GM12864 (cell line): ENCODE data around the gene NMNAT2.
"Not testable (repeated sequence)": the region's sequence is repeated elsewhere in the genome, so short reads cannot be mapped to it uniquely, and the experiment has no call there.

Source experiments
- DNase-seq: peaks from one replicate; pipeline ENCODE4 v3.0.0-alpha.2; 2011; ENCODE audit warnings: low read depth
- H3K4me3 ChIP-seq: 2 replicates; pipeline ENCODE4 v1.5.1; 2011; ENCODE audit warnings: mild to moderate bottlenecking, low read depth, low read length, control low read depth
- TF ChIP-seq, protein P1 (sequence below): IDR thresholded peaks from 2 replicates; pipeline ENCODE4 v1.5.1; 2011; ENCODE audit warnings: low read depth, mild to moderate bottlenecking, moderate library complexity, low read length, control low read depth, inconsistent platforms; ENCODE audit errors: missing control alignments

NMNAT2 gene

DNA sequence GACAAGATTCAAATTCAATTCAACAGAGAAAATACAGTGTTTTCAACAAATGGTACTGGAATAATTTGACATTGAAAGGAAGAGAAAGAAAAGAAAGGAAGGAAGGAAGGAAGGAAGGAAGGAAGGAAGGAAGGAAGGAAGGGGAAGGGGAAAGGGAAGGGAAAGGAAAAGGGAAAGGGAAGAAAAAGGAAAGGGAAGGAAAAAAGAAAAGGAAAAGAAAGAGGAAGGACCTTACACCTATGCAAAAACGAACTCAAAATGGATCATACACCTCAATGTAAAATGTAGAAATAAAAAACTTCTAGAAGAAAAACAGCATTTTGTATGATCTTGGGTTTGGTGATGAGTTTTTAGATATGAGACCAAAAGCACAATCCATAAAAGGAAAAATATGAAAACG lies 19.9 kb upstream of the NMNAT2 start:
- no peak for DNase-seq
- TF ChIP-seq, protein P1, sequence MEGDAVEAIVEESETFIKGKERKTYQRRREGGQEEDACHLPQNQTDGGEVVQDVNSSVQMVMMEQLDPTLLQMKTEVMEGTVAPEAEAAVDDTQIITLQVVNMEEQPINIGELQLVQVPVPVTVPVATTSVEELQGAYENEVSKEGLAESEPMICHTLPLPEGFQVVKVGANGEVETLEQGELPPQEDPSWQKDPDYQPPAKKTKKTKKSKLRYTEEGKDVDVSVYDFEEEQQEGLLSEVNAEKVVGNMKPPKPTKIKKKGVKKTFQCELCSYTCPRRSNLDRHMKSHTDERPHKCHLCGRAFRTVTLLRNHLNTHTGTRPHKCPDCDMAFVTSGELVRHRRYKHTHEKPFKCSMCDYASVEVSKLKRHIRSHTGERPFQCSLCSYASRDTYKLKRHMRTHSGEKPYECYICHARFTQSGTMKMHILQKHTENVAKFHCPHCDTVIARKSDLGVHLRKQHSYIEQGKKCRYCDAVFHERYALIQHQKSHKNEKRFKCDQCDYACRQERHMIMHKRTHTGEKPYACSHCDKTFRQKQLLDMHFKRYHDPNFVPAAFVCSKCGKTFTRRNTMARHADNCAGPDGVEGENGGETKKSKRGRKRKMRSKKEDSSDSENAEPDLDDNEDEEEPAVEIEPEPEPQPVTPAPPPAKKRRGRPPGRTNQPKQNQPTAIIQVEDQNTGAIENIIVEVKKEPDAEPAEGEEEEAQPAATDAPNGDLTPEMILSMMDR, result no peak
- H3K4me3 ChIP-seq, result no peak overlapping the region

GRCh38 chr1:183435497-183435896 lies 17.3 kb upstream of the NMNAT2 start:
- H3K4me3 ChIP-seq, result no peak overlapping the region
- TF ChIP-seq, protein P1, result no peak
- DNase-seq, result no peak

GRCh38 chr1:183433703-183434102 lies 15.5 kb upstream of the NMNAT2 start:
- TF ChIP-seq, protein P1, result no peak
- no peak overlapping the region for H3K4me3 ChIP-seq
- no peak for DNase-seq

- H3K4me3 ChIP-seq, result no peak overlapping the region
- no peak for DNase-seq
- TF ChIP-seq, protein P1, result no peak
These were observed 14.3 kb upstream of the NMNAT2 start for GRCh38 chr1:183432548-183432875.

- DNase-seq, result no peak
- H3K4me3 ChIP-seq, result no peak overlapping the region
- TF ChIP-seq, protein P1, result no peak
These were observed 13.8 kb upstream of the NMNAT2 start for GRCh38 chr1:183431840-183432547.

GRCh38 chr1:183427591-183427990 lies 9.4 kb upstream of the NMNAT2 start:
- DNase-seq, H3K4me3 ChIP-seq: not testable (repeated sequence)

DNA sequence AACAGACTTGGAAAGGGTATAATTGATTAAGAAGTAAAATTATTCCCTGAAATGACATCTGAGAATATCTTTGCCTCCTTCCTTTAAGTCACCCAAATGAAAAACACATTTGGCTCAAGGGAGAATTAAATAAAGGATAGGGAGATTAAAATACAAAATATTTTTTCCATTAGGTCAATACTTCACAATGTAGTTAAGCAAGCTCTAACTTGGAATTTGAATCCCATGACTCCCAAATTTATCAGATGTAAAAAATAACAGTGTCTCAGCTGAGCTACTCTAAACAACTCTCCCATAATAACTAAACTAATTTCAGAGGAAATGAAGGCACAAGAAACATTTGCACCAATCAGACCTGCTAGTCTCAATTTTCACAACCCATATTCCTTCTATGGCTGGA lies 6.5 kb upstream of the NMNAT2 start:
- TF ChIP-seq, protein P1, result no peak
- no peak overlapping the region for H3K4me3 ChIP-seq
- DNase-seq, result no peak
